ENCODE data around the gene MINDY1.

The MINDY1 gene

DNA sequence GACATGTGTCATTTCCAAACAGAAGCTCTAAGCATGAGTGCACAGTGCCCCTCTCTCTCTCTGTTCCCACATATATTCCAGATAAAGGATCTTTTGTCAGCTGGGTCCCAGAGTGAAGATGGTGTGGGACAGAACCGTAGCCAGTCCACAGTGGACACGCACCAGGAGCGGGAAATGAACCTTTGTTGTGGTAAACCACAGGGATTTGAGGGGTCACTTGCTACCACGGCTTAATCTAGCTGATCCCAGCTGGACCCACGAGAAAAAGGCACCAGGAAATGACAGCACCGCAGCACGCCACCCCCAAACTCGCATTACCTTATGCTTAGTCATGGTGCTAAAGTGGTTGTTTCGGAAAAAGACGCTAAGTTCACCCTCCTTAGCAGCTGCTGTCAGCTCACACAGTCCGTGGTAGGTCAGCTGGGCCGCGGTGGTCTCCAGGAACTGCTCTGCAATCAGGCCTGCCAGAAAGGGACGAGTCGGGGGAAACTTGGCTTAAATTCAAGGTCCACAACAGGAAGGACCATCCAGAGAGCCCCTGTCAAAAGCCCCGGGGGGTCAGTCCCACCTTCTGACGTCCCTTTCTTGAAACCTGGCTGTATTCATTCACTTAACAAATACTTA is 7.5 kb downstream of the MINDY1 start:
- TF ChIP-seq, protein P1, sequence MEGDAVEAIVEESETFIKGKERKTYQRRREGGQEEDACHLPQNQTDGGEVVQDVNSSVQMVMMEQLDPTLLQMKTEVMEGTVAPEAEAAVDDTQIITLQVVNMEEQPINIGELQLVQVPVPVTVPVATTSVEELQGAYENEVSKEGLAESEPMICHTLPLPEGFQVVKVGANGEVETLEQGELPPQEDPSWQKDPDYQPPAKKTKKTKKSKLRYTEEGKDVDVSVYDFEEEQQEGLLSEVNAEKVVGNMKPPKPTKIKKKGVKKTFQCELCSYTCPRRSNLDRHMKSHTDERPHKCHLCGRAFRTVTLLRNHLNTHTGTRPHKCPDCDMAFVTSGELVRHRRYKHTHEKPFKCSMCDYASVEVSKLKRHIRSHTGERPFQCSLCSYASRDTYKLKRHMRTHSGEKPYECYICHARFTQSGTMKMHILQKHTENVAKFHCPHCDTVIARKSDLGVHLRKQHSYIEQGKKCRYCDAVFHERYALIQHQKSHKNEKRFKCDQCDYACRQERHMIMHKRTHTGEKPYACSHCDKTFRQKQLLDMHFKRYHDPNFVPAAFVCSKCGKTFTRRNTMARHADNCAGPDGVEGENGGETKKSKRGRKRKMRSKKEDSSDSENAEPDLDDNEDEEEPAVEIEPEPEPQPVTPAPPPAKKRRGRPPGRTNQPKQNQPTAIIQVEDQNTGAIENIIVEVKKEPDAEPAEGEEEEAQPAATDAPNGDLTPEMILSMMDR (IDR thresholded peaks at IDR 0.05; ENCODE audit: borderline replicate concordance, insufficient read depth, low read depth, low read length) = no peak
- H3K4me3 ChIP-seq (ENCODE audit: low read depth, low read length) = no peak overlapping the region

DNA sequence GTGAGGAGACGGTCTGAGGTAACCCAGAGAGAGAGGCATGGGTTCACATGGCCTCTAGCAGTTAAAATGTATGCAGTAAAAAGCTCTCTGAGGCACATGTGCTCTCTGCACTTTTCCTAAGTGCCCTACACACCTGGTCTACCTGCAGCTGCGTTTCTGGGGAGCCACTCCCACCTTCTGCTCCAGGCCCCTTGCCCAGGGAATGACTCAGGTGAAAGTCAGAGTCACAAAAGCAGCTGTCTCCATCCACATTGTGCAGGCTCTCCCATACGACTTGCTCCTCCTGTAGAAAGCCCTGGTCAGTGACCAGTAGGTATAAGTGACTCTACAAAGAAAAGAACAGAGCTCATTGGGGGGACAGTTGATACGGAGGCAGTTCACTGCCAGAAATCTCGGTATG is 8.8 kb downstream of the MINDY1 start:
- no peak overlapping the region for H3K4me3 ChIP-seq (ENCODE audit: low read depth, low read length)
- TF ChIP-seq, protein P1 (IDR thresholded peaks at IDR 0.05; ENCODE audit: borderline replicate concordance, insufficient read depth, low read depth, low read length) = no peak

DNA sequence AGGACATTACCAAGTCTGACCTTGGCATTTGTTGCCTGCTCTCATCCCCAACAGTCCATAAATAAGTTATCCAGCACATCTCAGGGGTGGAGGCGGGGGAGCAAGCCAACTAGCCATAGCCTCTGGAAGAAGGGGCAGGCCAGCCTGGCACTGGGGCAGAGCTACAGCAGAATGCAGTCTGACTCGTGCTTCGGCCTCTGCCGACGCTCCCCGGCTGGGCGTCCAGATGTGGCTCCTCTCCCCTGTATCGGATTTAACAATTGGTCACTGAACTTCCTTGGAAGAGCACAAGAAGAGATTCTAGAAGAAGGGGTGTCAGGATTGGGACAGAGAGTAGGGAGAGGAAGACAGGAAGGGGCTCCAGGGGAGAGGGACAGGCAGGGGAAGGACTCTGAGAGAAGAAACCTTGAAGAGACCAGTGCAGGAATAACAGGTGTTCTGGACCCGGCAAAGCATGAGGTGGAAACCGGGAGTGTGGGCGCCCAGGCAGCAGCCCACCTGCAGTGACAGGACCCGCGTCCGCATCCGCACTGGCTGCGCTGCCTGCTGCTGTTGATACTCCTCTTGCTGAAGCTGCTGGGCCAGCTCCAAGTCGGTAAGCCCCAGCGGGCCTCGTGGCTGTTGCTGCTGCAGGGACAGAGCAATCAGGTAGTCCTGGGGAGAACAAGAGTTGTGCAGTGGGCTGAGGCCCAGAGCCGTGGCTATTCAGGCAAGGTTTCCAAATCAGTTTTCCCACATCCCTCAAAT is 9.4 kb downstream of the MINDY1 start:
- TF ChIP-seq, protein P1 (IDR thresholded peaks at IDR 0.05; ENCODE audit: borderline replicate concordance, insufficient read depth, low read depth, low read length) = no peak
- H3K4me3 ChIP-seq (ENCODE audit: low read depth, low read length) = no peak overlapping the region

DNA sequence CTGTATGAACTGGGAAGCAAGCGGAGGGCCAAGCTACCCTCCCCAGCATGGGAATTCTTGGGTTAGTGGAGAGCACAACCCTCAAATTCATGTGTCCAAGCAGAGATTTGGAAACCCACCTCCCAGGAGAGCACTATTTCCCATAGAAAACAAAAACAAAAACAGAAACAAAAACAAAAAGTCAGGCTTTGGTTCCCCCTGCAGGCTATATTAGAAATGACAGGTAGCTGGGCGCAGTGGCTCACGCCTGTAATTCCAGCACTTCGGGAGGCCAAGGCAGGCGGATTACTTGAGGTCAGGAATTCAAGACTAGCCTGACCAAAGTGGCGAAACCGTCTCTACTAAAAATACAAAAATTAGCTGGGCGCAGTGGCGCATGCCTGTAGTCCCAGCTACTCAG is 10.8 kb downstream of the MINDY1 start:
- TF ChIP-seq, protein P1 (IDR thresholded peaks at IDR 0.05; ENCODE audit: borderline replicate concordance, insufficient read depth, low read depth, low read length) = peak; percentile 53
- no peak overlapping the region for H3K4me3 ChIP-seq (ENCODE audit: low read depth, low read length)

DNA sequence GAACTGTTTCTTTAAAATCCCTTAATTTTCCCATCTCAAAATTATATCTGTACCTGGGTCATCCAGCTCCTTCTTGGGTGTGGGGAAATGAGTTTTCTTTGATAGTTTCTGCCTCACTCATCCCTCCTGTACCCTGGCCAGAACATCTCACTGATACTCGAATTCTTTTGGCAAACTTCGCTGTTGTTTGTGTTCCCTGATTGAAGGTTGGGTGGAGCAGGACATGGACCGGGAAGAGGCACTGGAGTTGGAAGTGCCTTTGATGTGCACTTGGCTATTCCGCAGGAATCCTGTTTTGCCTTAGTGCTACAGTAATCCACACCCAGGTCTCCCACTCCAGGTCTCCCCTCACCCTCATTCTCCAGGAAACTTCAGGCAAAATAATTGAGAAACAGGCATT is 11.2 kb downstream of the MINDY1 start:
- H3K4me3 ChIP-seq (ENCODE audit: low read depth, low read length) = no peak overlapping the region
- TF ChIP-seq, protein P1 (IDR thresholded peaks at IDR 0.05; ENCODE audit: borderline replicate concordance, insufficient read depth, low read depth, low read length) = no peak

DNA sequence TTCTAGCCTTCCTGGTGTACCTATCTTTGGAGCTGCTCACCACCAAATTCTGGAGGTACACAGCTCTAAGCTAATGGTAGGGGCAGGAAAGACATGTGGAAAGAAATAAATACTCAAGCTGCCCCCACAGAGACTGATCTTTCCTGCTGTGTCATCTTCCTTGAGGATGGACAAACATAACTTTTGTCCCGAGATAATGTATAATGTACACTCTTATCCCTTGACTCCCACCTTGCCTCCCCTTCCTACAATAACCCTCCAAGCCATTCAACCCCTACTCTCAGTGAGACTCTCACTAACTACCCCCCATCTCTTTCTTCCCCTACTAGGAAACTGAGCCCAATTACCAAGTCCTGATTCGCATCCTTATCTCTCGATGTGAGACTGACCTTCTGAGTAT is 12.5 kb downstream of the MINDY1 start:
- TF ChIP-seq, protein P1 (IDR thresholded peaks at IDR 0.05; ENCODE audit: borderline replicate concordance, insufficient read depth, low read depth, low read length) = no peak
- no peak overlapping the region for H3K4me3 ChIP-seq (ENCODE audit: low read depth, low read length)

DNA sequence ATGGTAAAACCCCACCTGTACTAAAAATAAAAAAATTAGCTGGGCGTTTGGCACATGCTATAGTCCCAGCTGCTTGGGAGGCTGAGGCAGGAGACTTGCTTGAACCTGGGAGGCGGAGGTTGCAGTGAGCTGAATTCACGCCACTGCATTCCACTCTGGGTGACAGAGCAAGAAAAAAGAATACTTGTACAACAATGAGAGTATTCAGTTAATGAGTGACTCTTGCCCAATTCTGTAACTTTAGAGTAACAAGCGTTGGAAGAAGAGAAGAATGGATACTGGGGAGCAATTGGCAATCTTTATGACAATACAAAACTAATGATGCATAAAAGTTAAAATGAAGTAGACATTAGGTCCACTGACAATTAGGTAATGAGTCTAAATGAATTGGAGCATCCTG is 14.1 kb downstream of the MINDY1 start:
- TF ChIP-seq, protein P1 (IDR thresholded peaks at IDR 0.05; ENCODE audit: borderline replicate concordance, insufficient read depth, low read depth, low read length) = no peak
- H3K4me3 ChIP-seq (ENCODE audit: low read depth, low read length) = no peak overlapping the region
